Left cardiac atrium (tissue), 4 donors: Measurements from ENCODE around the gene ARG1. TPM values are rescaled to one million over a fixed set of nuclear protein-coding genes. Genes with fewer than 3 reads are reported as not detected.
A peak's percentile ranks its signal among the peaks of the same experiment; 100 is the strongest.
"Not testable (repeated sequence)": the region's sequence is repeated elsewhere in the genome, so short reads cannot be mapped to it uniquely, and the experiment has no call there.

ENCODE experiments used
- ATAC-seq, 2 donors: fragments of 200-7000 bp; cut with Tn5 transposase; one replicate each; pipeline ENCODE4 v1.9.1; 2020; ENCODE audit warnings: mild to moderate bottlenecking in 2 of 2, moderate library complexity in 2 of 2
- DNase-seq: peaks from one replicate; pipeline ENCODE4 v3.0.0-alpha.2; 2020
- intact Hi-C, 2 donors: fragments of 100-400 bp; cut with DNase I; formaldehyde crosslinking; loops; one replicate each; pipeline versions ENCODE4 v1.14.1 to v1.15.1; 2022 to 2023
- long read RNA-seq: library from polyadenylated mRNA; unstranded; transcript quantifications from one replicate; pipeline ENCODE4 v2.0.0, GENCODE V29; 2021
- total RNA-seq, 2 donors: library from RNA; stranded (reverse); fragmentation: NEBNext Ultra II Directional; extraction: Animal tissue kit (Norgen Biotek cat#: 25700); gene quantifications; one replicate each; pipeline ENCODE4 v1.2.1, GENCODE V29; 2021
- donor health status: DM: no; HTN: yes; CAD: no.
- donor health status: DM: no; HTN: yes; CAD: no; lungs with severe emphysema.
- donor health status: DM: yes; HTN: yes; CAD: no.
- donor health status: Dilated cardiomyopathy.

Gene ARG1
- total RNA-seq, result under 1 TPM; 0.50 to 0.65 TPM
- long read RNA-seq, result 0 reads

DNA sequence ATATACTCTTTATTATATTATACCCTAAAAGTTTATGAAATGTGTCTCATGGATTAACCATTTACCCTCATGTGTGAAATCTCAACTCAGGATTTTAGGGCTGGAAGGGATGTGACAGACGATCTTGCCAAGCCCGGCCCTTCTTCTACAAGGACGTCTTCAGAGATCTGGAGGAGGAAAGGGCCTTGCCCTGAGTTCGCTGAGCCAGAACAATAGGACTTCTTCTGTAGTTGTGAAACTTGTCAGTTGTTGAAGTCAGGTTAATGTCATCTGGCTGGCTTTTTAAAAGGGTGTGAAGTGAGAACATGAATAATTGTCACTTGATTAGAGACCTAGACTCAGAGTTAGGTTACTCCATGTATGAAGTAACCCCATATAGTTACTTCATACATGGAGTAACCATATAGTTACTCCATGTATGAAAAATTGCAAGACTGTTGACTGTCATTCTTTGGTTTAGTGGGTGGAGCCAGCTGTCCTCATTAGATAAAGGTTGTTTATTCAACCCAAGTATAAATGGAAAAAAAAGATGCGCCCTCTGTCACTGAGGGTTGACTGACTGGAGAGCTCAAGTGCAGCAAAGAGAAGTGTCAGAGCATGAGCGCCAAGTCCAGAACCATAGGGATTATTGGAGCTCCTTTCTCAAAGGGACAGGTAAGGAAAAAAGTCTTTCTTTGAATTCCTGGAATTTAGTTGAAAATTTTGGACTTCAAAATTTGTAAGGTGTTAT is at the start of gene ARG1:
Gene ARG1, plus strand, starts transcription at position 541 of the 730 bp plus-strand sequence. Its CDS starts 57 bp downstream, at position 598.
- ATAC-seq (no peak), DNase-seq (no peak)
- intact Hi-C loops, result no loop called here

- intact Hi-C loops, result no loop called here
- no peak for DNase-seq
- ATAC-seq, result no peak
These were observed 48.9 kb upstream of the ARG1 start for GRCh38 chr6:131523988-131524673.

GRCh38 chr6:131524695-131525336 is 48.2 kb upstream of the ARG1 start:
- no peak for ATAC-seq
- no peak for DNase-seq
- intact Hi-C loops, result no loop called here

DNA sequence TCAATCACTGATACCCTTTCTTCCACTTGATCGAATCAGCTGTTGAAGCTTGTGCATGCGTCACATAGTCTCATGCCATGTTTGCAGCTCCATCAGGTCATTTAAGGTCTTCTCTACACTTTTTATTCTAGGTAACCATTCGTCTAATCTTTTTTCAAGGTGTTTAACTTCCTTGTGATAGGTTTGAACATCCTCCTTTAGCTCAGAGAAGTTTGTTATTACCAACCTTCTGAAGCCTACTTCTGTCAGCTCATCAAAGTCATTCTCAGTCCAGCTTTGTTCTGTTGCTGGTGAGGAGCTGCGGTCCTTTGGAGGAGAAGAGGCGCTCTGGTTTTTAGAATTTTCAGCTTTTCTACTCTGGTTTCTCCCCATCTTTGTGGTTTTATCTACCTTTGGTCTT is 42.1 kb upstream of the ARG1 start:
- not testable (repeated sequence) for DNase-seq, ATAC-seq
- intact Hi-C loops, result loop anchor here in 1 of 2 donors (10.0 kb wide), 1 partner anchor 336 kb away; no protein-coding TSS in a partner anchor

DNA sequence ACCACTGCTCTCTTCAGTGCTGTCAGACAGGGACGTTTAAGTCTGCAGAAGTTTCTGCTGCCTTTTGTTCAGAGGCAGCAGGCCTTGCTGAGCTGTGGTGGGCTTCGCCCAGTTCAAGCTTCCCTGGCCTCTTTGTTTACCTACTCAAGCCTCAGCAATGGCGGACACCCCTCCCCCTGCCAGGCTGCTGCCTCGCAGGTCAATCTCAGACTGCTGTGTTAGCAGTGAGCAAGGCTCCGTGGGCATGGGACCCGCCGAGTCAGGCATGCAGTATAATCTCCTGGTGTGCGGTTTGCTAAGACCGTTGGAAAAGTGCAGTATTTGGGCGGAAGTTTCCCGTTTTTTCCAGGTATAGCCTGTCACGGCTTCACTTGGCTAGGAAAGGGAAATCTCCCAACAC is 41.3 kb upstream of the ARG1 start:
- not testable (repeated sequence) for ATAC-seq, DNase-seq
- intact Hi-C loops, result loop anchor here in 1 of 2 donors (10.0 kb wide), 1 partner anchor 337 kb away; no protein-coding TSS in a partner anchor

- intact Hi-C loops, result loop anchor here in 1 of 2 donors (10.0 kb wide), 1 partner anchor 338 kb away; no protein-coding TSS in a partner anchor
- DNase-seq (no peak), ATAC-seq (no peak)
These were observed 40.4 kb upstream of the ARG1 start for GRCh38 chr6:131532580-131533039.

- intact Hi-C loops, result loop anchor here in 1 of 2 donors (10.0 kb wide), 1 partner anchor 344 kb away; no protein-coding TSS in a partner anchor
- DNase-seq, ATAC-seq: not testable (repeated sequence)
These were observed 34.4 kb upstream of the ARG1 start for GRCh38 chr6:131538615-131539014.

GRCh38 chr6:131545317-131545716 is 27.7 kb upstream of the ARG1 start:
- intact Hi-C loops, result no loop called here
- no peak for DNase-seq

GRCh38 chr6:131547488-131547887 is 25.5 kb upstream of the ARG1 start:
- no peak for ATAC-seq
- no peak for DNase-seq
- intact Hi-C loops, result no loop called here

More at GRCh38 chr6:131545317-131545716, 27.7 kb upstream of the ARG1 start:
- no peak for ATAC-seq

DNA sequence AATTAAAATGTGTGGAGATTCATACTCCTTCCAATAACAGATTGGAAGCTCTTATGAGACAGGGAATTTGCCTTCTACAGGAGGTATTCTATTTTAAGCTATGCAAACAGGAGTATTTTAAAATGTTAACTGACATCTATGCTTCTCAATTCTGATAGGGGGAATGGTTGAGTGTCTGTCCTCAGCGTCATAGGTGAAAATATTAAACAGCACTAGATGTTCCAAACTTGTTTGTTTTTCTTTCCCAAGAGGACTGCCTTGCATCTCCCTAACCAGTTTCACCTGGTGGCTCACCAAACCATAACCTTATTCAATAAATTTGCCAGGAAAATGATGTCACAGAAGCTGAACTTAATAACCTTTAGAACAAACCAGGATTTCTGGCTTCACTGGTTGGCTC is 24.6 kb upstream of the ARG1 start:
- intact Hi-C loops, result no loop called here
- ATAC-seq (no peak), DNase-seq (no peak)

- intact Hi-C loops, result no loop called here
- DNase-seq (no peak), ATAC-seq (no peak)
These were observed 23.2 kb upstream of the ARG1 start for GRCh38 chr6:131549811-131550210.

DNA sequence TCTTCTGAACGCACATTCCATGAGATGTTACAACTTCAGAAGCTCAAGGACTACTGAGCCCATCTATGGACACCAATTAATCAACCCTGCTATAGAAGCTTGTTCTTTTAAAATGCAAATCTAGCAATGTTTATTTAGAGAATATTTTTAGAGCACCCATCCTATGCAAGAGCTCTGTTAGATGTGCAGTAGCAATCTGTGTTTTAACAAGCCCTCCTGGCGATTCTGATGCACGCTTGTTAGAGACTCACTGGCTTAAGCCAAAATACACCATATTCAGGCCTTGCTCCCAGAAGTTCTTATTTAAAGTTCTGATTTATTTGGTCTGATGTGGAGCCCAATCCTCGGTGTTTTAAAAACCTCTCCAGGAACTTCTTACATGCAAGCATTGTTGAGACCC is 21.1 kb upstream of the ARG1 start:
- ATAC-seq (no peak), DNase-seq (no peak)
- intact Hi-C loops, result no loop called here

DNA sequence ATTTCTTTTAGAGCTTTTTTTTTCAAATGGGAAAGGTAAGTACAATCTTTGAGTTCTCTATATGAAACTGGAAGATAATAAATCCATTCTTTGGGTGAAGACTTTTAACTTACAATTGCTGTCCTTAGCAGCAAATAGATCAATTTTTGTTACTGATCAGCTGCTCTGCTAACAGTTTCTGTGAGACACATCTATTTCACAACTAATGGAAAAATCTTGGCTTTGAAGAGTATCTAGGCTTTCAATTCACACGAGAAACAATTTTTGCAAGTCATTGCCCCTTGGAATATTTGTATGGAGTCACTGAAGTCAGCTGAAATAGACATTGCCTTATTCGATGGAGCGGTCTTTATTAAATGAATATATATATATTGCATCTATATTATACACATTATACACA is 20.5 kb upstream of the ARG1 start:
- DNase-seq (no peak), ATAC-seq (no peak)
- intact Hi-C loops, result no loop called here

DNA sequence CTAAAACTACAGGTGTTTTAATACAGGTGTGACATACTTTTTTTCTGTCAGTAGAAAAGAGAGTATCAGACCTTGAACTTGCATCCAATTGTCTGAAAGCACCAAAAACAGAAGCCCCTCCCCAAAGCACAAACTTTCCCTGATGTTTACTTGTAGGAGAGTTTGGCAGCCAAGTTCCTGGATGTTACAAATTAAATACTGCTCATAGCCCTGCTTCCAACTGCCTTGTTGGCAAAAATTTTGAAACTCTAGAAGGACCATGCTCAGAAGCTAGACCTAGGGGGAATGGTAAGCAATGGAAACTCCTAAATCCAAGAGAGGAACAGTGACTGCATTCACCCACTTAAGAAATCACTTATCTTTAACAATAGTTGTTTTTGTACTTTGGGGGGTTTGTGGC is 17.0 kb upstream of the ARG1 start:
- ATAC-seq (peak in 1 of 2 donors; percentile 34), DNase-seq (no peak)
- intact Hi-C loops, result no loop called here

GRCh38 chr6:131558922-131559321 is 14.1 kb upstream of the ARG1 start:
- ATAC-seq (no peak), DNase-seq (no peak)
- intact Hi-C loops, result no loop called here

- intact Hi-C loops, result no loop called here
These were observed 10.9 kb upstream of the ARG1 start for GRCh38 chr6:131561925-131562707.

GRCh38 chr6:131565056-131565455 is 8.0 kb upstream of the ARG1 start:
- ATAC-seq (no peak), DNase-seq (no peak)
- intact Hi-C loops, result no loop called here

More at GRCh38 chr6:131561925-131562707, 10.9 kb upstream of the ARG1 start:
- peak in 1 of 2 donors; percentile 44 for ATAC-seq
- DNase-seq, result no peak

DNA sequence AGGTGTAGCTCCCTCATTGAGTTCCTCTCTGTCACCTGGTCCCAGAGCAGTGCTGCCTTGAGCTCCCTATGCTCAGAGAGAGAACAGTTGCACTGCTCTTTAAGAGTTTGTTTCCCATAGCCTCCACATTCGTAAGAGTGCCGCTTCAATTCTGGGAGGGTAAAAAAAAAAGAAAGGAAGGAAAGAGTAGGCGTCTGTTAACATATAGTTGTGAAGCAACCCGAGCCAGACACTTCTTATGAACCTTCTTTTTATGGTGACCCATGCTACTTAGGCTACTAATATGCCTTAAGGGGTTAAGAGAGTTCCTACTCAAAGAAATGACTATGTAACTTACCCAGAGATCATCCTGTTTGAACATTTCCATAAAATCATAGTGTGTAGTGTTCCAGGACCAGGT is 4.3 kb upstream of the ARG1 start:
- intact Hi-C loops, result no loop called here

GRCh38 chr6:131574133-131574532 is 1.1 kb downstream of the ARG1 start:
- ATAC-seq, result no peak
- intact Hi-C loops, result no loop called here
- no peak for DNase-seq

More for the DNA sequence above, 4.3 kb upstream of the ARG1 start:
- DNase-seq (no peak), ATAC-seq (no peak)
